Measurements from ENCODE around the gene FOXL3.

- no peak for TF ChIP-seq FOXK2 (IDR thresholded peaks at IDR 0.05)
- no peak for TF ChIP-seq FOXM1 (IDR thresholded peaks at IDR 0.05; ENCODE audit: borderline replicate concordance)
- no peak for TF ChIP-seq CTBP1 (IDR thresholded peaks at IDR 0.05; ENCODE audit: borderline replicate concordance)
- TF ChIP-seq TARDBP (IDR thresholded peaks at IDR 0.05) = no peak
Observed at GRCh38 chr7:271266-272107, 18.5 kb upstream of the FOXL3 start.

Measured in HEK293T (cell line).